ENCODE data around the gene KCNJ11.

GRCh38 chr11:17396598-17397310, 8.3 kb upstream of the KCNJ11 start:
- TF ChIP-seq CTCF (IDR thresholded peaks at IDR 0.05) = no peak
- TF ChIP-seq POLR2AphosphoS5 (IDR thresholded peaks at IDR 0.05) = no peak
